Endothelial cell of umbilical vein (primary cell): ENCODE results near the gene MYO9A.

Source experiments
- CTCF ChIP-seq, 2 donors: IDR thresholded peaks; 1 replicate in 1 of 2; 2 replicates in 1 of 2; pipeline ENCODE4 v1.5.1; 2011; ENCODE audit warnings: low read length in 2 of 2, mild to moderate bottlenecking in 2 of 2, moderate library complexity in 2 of 2, control low read depth in 1 of 2, inconsistent platforms in 1 of 2, low read depth in 1 of 2; ENCODE audit not compliant: insufficient read depth in 1 of 2; ENCODE audit errors: extremely low read depth in 1 of 2
- EZH2 ChIP-seq: IDR thresholded peaks from 2 replicates; pipeline ENCODE4 v1.6.1; 2012; ENCODE audit warnings: borderline replicate concordance, low read depth, mild to moderate bottlenecking, moderate library complexity, low read length, inconsistent platforms; ENCODE audit not compliant: severe bottlenecking
- FOS ChIP-seq: IDR thresholded peaks from 2 replicates; pipeline ENCODE4 v1.6.1; 2011; ENCODE audit warnings: mild to moderate bottlenecking, low read length, moderate library complexity, borderline replicate concordance; ENCODE audit not compliant: insufficient read depth
- GATA2 ChIP-seq: IDR thresholded peaks from 2 replicates; pipeline ENCODE4 v1.7.0; 2011; ENCODE audit warnings: low read depth, mild to moderate bottlenecking, moderate library complexity, mixed read lengths, low read length; ENCODE audit not compliant: insufficient read length, insufficient read depth
- JUN ChIP-seq: IDR thresholded peaks from 2 replicates; pipeline ENCODE4 v1.6.1; 2011; ENCODE audit warnings: borderline replicate concordance, low read depth; ENCODE audit not compliant: insufficient read length, insufficient read depth
- MAX ChIP-seq: IDR thresholded peaks from 2 replicates; pipeline ENCODE4 v1.6.1; 2011; ENCODE audit not compliant: insufficient read depth, insufficient read length
- MYC ChIP-seq: IDR thresholded peaks from one replicate; pipeline ENCODE4 v1.6.1; 2011; ENCODE audit warnings: mild to moderate bottlenecking, low read depth, low read length
- POLR2A ChIP-seq: IDR thresholded peaks from 2 replicates; pipeline ENCODE4 v1.6.1; 2012; ENCODE audit warnings: low read depth, mild to moderate bottlenecking, control low read depth, low read length
- POLR2AphosphoS5 ChIP-seq: IDR thresholded peaks from 2 replicates; pipeline ENCODE4 v1.6.1; 2012; ENCODE audit warnings: low read depth, mild to moderate bottlenecking, control low read depth, low read length, moderate library complexity; ENCODE audit not compliant: insufficient read depth

- TF ChIP-seq EZH2 (no peak), CTCF (IDR thresholded peaks at IDR 0.05; ENCODE audit: extremely low read depth in 1 of 2, insufficient read depth in 1 of 2, low read depth in 1 of 2, low read length in 2 of 2) (no peak), POLR2A (no peak), GATA2 (no peak), POLR2AphosphoS5 (no peak), FOS (no peak), MAX (no peak), JUN (no peak), MYC (no peak)
These were observed 96.3 kb downstream of the MYO9A start for GRCh38 chr15:72021604-72022003.
